IMR-90 (cell line): ENCODE data around the gene LENG1. TPM values are rescaled to one million over a fixed set of nuclear protein-coding genes. Genes with fewer than 3 reads are reported as not detected.

Experiments used
- ATAC-seq: fragments of 200-7000 bp; cut with Tn5 transposase; 2 replicates; pipeline ENCODE4 v1.9.1; 2020; ENCODE audit warnings: low read depth, mild to moderate bottlenecking, moderate library complexity
- BruUV-seq: library from RNA; stranded (reverse); fragments of 400-500 nt; replicated peaks from 2 replicates; lab custom pipeline; 2021; lab: Mats Ljungman, UMichigan
- CTCF ChIA-PET: fragments of 300-600 bp; formaldehyde crosslinking; extraction: SDS; loops from one replicate; lab custom pipeline; 2021; ENCODE audit warnings: antibody characterized with exemption; lab: Yijun Ruan, JAX
- POLR2A ChIA-PET: fragments of 300-600 bp; sonication (Branson Sonifier 250); formaldehyde crosslinking; loops from one replicate; lab custom pipeline; 2022; ENCODE audit warnings: antibody characterized with exemption; ENCODE audit not compliant: unreplicated experiment; lab: Charles Lee
- DNase-seq: peaks from one replicate; pipeline ENCODE4 v3.0.0; 2013
- H2AFZ ChIP-seq: replicated peaks from 2 replicates; pipeline ENCODE3; 2013; ENCODE audit warnings: low read length, mild to moderate bottlenecking; ENCODE audit not compliant: poor library complexity
- H2AK5ac ChIP-seq: 2 replicates; pipeline ENCODE4 v1.6.1; 2013; ENCODE audit warnings: low read depth, low read length, inconsistent platforms
- H2AK9ac ChIP-seq: replicated peaks from 2 replicates; pipeline ENCODE3; 2013; ENCODE audit warnings: mild to moderate bottlenecking, low read depth, low read length, moderate library complexity; ENCODE audit not compliant: poor library complexity
- H2BK120ac ChIP-seq: 2 replicates; pipeline ENCODE4 v1.6.1; 2013; ENCODE audit warnings: low read depth, low read length, inconsistent platforms
- H2BK15ac ChIP-seq: 3 replicates; pipeline ENCODE4 v1.6.1; 2013; ENCODE audit warnings: low read depth, low read length, inconsistent platforms
- H2BK20ac ChIP-seq: 2 replicates; pipeline ENCODE4 v1.6.1; 2013; ENCODE audit warnings: low read depth, mild to moderate bottlenecking, inconsistent platforms, low read length, moderate library complexity
- H2BK5ac ChIP-seq: 2 replicates; pipeline ENCODE4 v1.6.1; 2013; ENCODE audit warnings: mild to moderate bottlenecking, low read depth, low read length, inconsistent platforms; ENCODE audit not compliant: poor library complexity, severe bottlenecking
- H3K14ac ChIP-seq: replicated peaks from 2 replicates; pipeline ENCODE4 v1.6.1; 2013; ENCODE audit warnings: low read depth, low read length, inconsistent platforms
- H3K18ac ChIP-seq: 2 replicates; pipeline ENCODE4 v1.6.1; 2013; ENCODE audit warnings: low read depth, low read length, control low read depth
- H3K23ac ChIP-seq: 2 replicates; pipeline ENCODE4 v1.6.1; 2013; ENCODE audit warnings: low read depth, low read length, inconsistent platforms
- H3K27ac ChIP-seq: 2 replicates; pipeline ENCODE4 v1.5.1; 2013; ENCODE audit warnings: mild to moderate bottlenecking, control low read depth, low read length; ENCODE audit not compliant: insufficient read depth
- H3K27me3 ChIP-seq: 2 replicates; pipeline ENCODE4 v1.6.1; 2013; ENCODE audit warnings: low read length; ENCODE audit not compliant: control insufficient read depth, insufficient read depth
- H3K36me3 ChIP-seq: 2 replicates; pipeline ENCODE4 v1.6.1; 2013; ENCODE audit warnings: low read length, mixed read lengths; ENCODE audit not compliant: control insufficient read depth, insufficient read depth
- H3K4ac ChIP-seq: 2 replicates; pipeline ENCODE4 v1.6.1; 2013; ENCODE audit warnings: low read depth, low read length, inconsistent platforms
- H3K4me1 ChIP-seq: 2 replicates; pipeline ENCODE4 v1.6.1; 2013; ENCODE audit warnings: low read length, mixed read lengths; ENCODE audit not compliant: control insufficient read depth, insufficient read depth
- H3K4me2 ChIP-seq: 2 replicates; pipeline ENCODE4 v1.6.1; 2013; ENCODE audit warnings: low read depth, mild to moderate bottlenecking, control low read depth, low read length, moderate library complexity
- H3K4me3 ChIP-seq: 2 replicates; pipeline ENCODE4 v1.5.1; 2013; ENCODE audit warnings: low read depth, mild to moderate bottlenecking, control low read depth, low read length, moderate library complexity; ENCODE audit not compliant: insufficient read depth
- H3K56ac ChIP-seq: 2 replicates; pipeline ENCODE4 v1.6.1; 2013; ENCODE audit warnings: low read length, inconsistent platforms; ENCODE audit not compliant: insufficient read depth; ENCODE audit errors: extremely low read depth
- H3K79me1 ChIP-seq, 2 experiments: 2 replicates each; pipeline ENCODE4 v1.6.1; 2013; ENCODE audit warnings: low read length in 2 of 2, inconsistent platforms in 1 of 2, low read depth in 1 of 2
- H3K9ac ChIP-seq: 2 replicates; pipeline ENCODE4 v1.6.1; 2013; ENCODE audit warnings: low read depth, low read length, control low read depth
- H3K9me1 ChIP-seq: 2 replicates; pipeline ENCODE4 v1.6.1; 2013; ENCODE audit warnings: low read length, inconsistent platforms; ENCODE audit not compliant: insufficient read depth
- H3K9me3 ChIP-seq: 2 replicates; pipeline ENCODE4 v1.6.1; 2013; ENCODE audit warnings: low read length; ENCODE audit not compliant: control insufficient read depth, insufficient read depth
- H4K20me1 ChIP-seq: 2 replicates; pipeline ENCODE4 v1.6.1; 2013; ENCODE audit warnings: low read length, inconsistent platforms; ENCODE audit not compliant: insufficient read depth
- H4K5ac ChIP-seq: 2 replicates; pipeline ENCODE4 v1.6.1; 2013; ENCODE audit warnings: mild to moderate bottlenecking, low read depth, low read length, control low read depth
- H4K8ac ChIP-seq, 2 experiments: 2 replicates each; pipeline ENCODE4 v1.6.1; 2013; ENCODE audit warnings: low read depth in 2 of 2, low read length in 2 of 2, control low read depth in 1 of 2, inconsistent platforms in 1 of 2
- H4K91ac ChIP-seq: 2 replicates; pipeline ENCODE4 v1.6.1; 2013; ENCODE audit warnings: low read depth, low read length, inconsistent platforms; ENCODE audit not compliant: insufficient read depth
- CEBPB ChIP-seq: IDR thresholded peaks from 2 replicates; pipeline ENCODE4 v1.6.1; 2012; ENCODE audit warnings: low read depth, low read length, improper control_type of control experiment
- CHD1 ChIP-seq: IDR thresholded peaks from 2 replicates; pipeline ENCODE4 v1.6.1; 2012; ENCODE audit warnings: low read depth, low read length, improper control_type of control experiment
- ELK1 ChIP-seq: fragments of 150-350 bp; IDR thresholded peaks from 2 replicates; pipeline ENCODE4 v1.6.1; 2016; ENCODE audit warnings: low read depth, mild to moderate bottlenecking, low read length, moderate library complexity, borderline replicate concordance
- MAZ ChIP-seq: IDR thresholded peaks from 2 replicates; pipeline ENCODE4 v1.6.1; 2012; ENCODE audit warnings: low read depth, mild to moderate bottlenecking, low read length, improper control_type of control experiment, moderate library complexity, borderline replicate concordance
- MXI1 ChIP-seq: IDR thresholded peaks from 2 replicates; pipeline ENCODE4 v1.6.1; 2012; ENCODE audit warnings: low read depth, mild to moderate bottlenecking, low read length, moderate library complexity, borderline replicate concordance
- NFE2L2 ChIP-seq: fragments of 150-350 bp; IDR thresholded peaks from 2 replicates; pipeline ENCODE4 v1.6.1; 2016; ENCODE audit warnings: low read depth, mild to moderate bottlenecking, low read length
- RCOR1 ChIP-seq: IDR thresholded peaks from 2 replicates; pipeline ENCODE4 v1.6.1; 2012; ENCODE audit warnings: mild to moderate bottlenecking, low read length, improper control_type of control experiment; ENCODE audit not compliant: insufficient replicate concordance
- RFX5 ChIP-seq: IDR thresholded peaks from 2 replicates; pipeline ENCODE4 v1.8.0; 2012; ENCODE audit warnings: low read depth, mild to moderate bottlenecking, low read length, moderate library complexity
- SMC3 ChIP-seq: fragments of 150-350 bp; IDR thresholded peaks from 2 replicates; pipeline ENCODE4 v1.6.1; 2016; ENCODE audit warnings: low read depth, mild to moderate bottlenecking, antibody characterized with exemption, low read length, moderate library complexity
- WGBS, 2 experiments: methylation state at CpG; one replicate each; pipeline versions ENCODE4 v1.1.5 to v1.1.7; 2013; ENCODE audit warnings: missing lambda C conversion rate in 2 of 2; ENCODE audit not compliant: insufficient read length in 1 of 2; ENCODE audit errors: extremely low coverage in 2 of 2; 5-methylcytosine and 5-hydroxymethylcytosine counted together
- dilution Hi-C: fragments of 300-500 bp; cut with HindIII; formaldehyde crosslinking; loops from one replicate; pipeline ENCODE4 v1.14.3; 2018; ENCODE audit warnings: low sequenced_read_pairs; ENCODE audit not compliant: unreplicated experiment
- in situ Hi-C: fragments of 300-500 bp; cut with MboI; formaldehyde crosslinking; loops from 3 replicates; pipeline ENCODE4 v1.14.3; 2019; ENCODE audit warnings: low sequenced_read_pairs, inconsistent platforms, mixed read lengths
- intact Hi-C: fragments of 100-400 bp; cut with micrococcal nuclease; formaldehyde crosslinking; loops from 2 replicates; pipeline ENCODE4 v1.10.0; 2022
- polyA plus RNA-seq, 3 experiments: library from polyadenylated mRNA; depleted of rRNA; stranded (reverse); fragments of >200 nt; gene quantifications; 2 replicates each; pipeline ENCODE4 v1.2.3, GENCODE V29; 2012; ENCODE audit warnings: low replicate concordance in 1 of 3
- total RNA-seq: library from RNA; depleted of rRNA; stranded (reverse); fragments of >200 nt; gene quantifications from 2 replicates; pipeline ENCODE4 v1.2.3, GENCODE V29; 2012

The LENG1 gene
- total and polyA plus RNA-seq, 2 of the 4 experiments (the other 2 are of a cell fraction) = 2.7 to 5.3 TPM

DNA sequence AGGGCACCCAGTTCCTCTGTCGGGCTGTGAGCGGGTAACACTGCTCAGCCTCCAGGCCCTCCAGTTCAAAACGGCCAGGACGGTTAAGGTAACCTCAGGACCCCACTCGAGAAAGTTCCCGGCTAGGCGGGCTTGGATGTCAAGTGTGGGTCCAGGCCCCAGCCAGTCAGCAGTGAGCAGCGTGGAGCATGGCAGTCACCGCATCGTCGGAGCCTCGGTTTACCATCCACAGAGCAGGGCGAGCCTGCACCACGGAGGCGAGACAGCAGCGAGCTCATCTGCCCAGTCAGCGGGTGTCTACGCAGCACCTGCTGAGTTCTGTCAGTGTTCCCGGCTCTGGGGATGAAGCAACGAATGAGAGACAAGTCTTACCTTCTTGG lies 29.9 kb downstream of the LENG1 start:
- H3K23ac ChIP-seq = no peak overlapping the region
- H2BK15ac ChIP-seq = no peak overlapping the region
- ATAC-seq (no peak), DNase-seq (no peak)
- H2AK9ac ChIP-seq = no peak overlapping the region
- H3K18ac ChIP-seq = no peak overlapping the region
- H3K36me3 ChIP-seq = peaks cover 51% of the 10 kb centered on the region
- dilution Hi-C loops = no loop called here
- no peak overlapping the region for H2AFZ ChIP-seq
- H3K27ac ChIP-seq = no peak overlapping the region
- H3K27me3 ChIP-seq = no peaks in the 10 kb centered on the region
- no peak overlapping the region for H4K91ac ChIP-seq
- intact Hi-C loops = no loop called here
- no peaks in the 10 kb centered on the region for H3K9me1 ChIP-seq
- H2BK120ac ChIP-seq = no peak overlapping the region
- no TSS peak for BruUV-seq
- no peak overlapping the region for H2BK5ac ChIP-seq
- H4K5ac ChIP-seq = no peak overlapping the region
- H3K79me1 ChIP-seq = no peaks in the 10 kb centered on the region
- no peak overlapping the region for H2BK20ac ChIP-seq
- no peak overlapping the region for H3K4ac ChIP-seq
- H3K4me1 ChIP-seq = no peaks in the 10 kb centered on the region
- H3K9ac ChIP-seq = no peak overlapping the region
- in situ Hi-C loops = loop anchor here (25.0 kb wide), 1 partner anchor 1533 kb away; the partner anchor contains the start of gene U2AF2
- no peak overlapping the region for H3K4me2 ChIP-seq
- H2AK5ac ChIP-seq = no peak overlapping the region
- ChIA-PET POLR2A (no interaction called here), CTCF (no interaction called here)
- H3K56ac ChIP-seq = no peak overlapping the region
- no peaks in the 10 kb centered on the region for H4K20me1 ChIP-seq
- no peak overlapping the region for H3K4me3 ChIP-seq
- no peaks in the 10 kb centered on the region for H3K9me3 ChIP-seq
- WGBS, 2 experiments = 90% methylated on average over 6 of the region's 20 CpGs; no CpG with 5 or more reads in 1 of the 2 experiments
- H3K14ac ChIP-seq = no peak overlapping the region
- H4K8ac ChIP-seq = no peak overlapping the region
- TF ChIP-seq ELK1 (no peak), CEBPB (no peak), MXI1 (no peak), RFX5 (no peak), NFE2L2 (no peak), SMC3 (no peak), CHD1 (no peak), RCOR1 (no peak), MAZ (no peak)
